ENCODE results near the gene MAP3K6.
"Not testable (repeated sequence)": the region's sequence is repeated elsewhere in the genome, so short reads cannot be mapped to it uniquely, and the experiment has no call there.

Gene MAP3K6

GRCh38 chr1:27366411-27367159 lies at the start of gene MAP3K6:
TSS of gene MAP3K6 (minus strand) at chr1:27366961. CDS start at chr1:27366597, 364 bp downstream.
- peak; percentile 87 for DNase-seq (ENCODE audit: low spot score)

GRCh38 chr1:27414091-27414490 lies 47.3 kb upstream of the MAP3K6 start:
- no peak for DNase-seq (ENCODE audit: low spot score)

GRCh38 chr1:27413004-27413403 lies 46.2 kb upstream of the MAP3K6 start:
- no peak for DNase-seq (ENCODE audit: low spot score)

GRCh38 chr1:27412502-27412901 lies 45.7 kb upstream of the MAP3K6 start:
- no peak for DNase-seq (ENCODE audit: low spot score)

- no peak for DNase-seq (ENCODE audit: low spot score)
These were observed 43.9 kb upstream of the MAP3K6 start for GRCh38 chr1:27410709-27411108.

- DNase-seq (ENCODE audit: low spot score) = no peak
These were observed 42.9 kb upstream of the MAP3K6 start for GRCh38 chr1:27409669-27410068.

- no peak for DNase-seq (ENCODE audit: low spot score)
These were observed 41.4 kb upstream of the MAP3K6 start for GRCh38 chr1:27408151-27408550.

GRCh38 chr1:27406791-27407190 lies 40.0 kb upstream of the MAP3K6 start:
- not testable (repeated sequence) for DNase-seq (ENCODE audit: low spot score)

- no peak for DNase-seq (ENCODE audit: low spot score)
These were observed 39.6 kb upstream of the MAP3K6 start for GRCh38 chr1:27406362-27406680.

- DNase-seq (ENCODE audit: low spot score) = peak; percentile 59
These were observed 39.0 kb upstream of the MAP3K6 start for GRCh38 chr1:27405598-27406361.

- peak; percentile 70 for DNase-seq (ENCODE audit: low spot score)
These were observed 38.3 kb upstream of the MAP3K6 start for GRCh38 chr1:27405074-27405473.

GRCh38 chr1:27403931-27404330 lies 37.2 kb upstream of the MAP3K6 start:
- no peak for DNase-seq (ENCODE audit: low spot score)

GRCh38 chr1:27403065-27403726 lies 36.4 kb upstream of the MAP3K6 start:
- DNase-seq (ENCODE audit: low spot score) = peak; percentile 58

GRCh38 chr1:27402349-27402754 lies 35.6 kb upstream of the MAP3K6 start:
- peak; percentile 59 for DNase-seq (ENCODE audit: low spot score)

- DNase-seq (ENCODE audit: low spot score) = no peak
These were observed 34.2 kb upstream of the MAP3K6 start for GRCh38 chr1:27400963-27401341.

- DNase-seq (ENCODE audit: low spot score) = no peak
These were observed 33.6 kb upstream of the MAP3K6 start for GRCh38 chr1:27400082-27400962.

- DNase-seq (ENCODE audit: low spot score) = no peak
These were observed 32.7 kb upstream of the MAP3K6 start for GRCh38 chr1:27399251-27400025.

- no peak for DNase-seq (ENCODE audit: low spot score)
These were observed 31.8 kb upstream of the MAP3K6 start for GRCh38 chr1:27398405-27399149.

GRCh38 chr1:27397749-27398148 lies 31.0 kb upstream of the MAP3K6 start:
- DNase-seq (ENCODE audit: low spot score) = no peak

GRCh38 chr1:27397110-27397509 lies 30.3 kb upstream of the MAP3K6 start:
- no peak for DNase-seq (ENCODE audit: low spot score)

All from ecto neural progenitor cell (in vitro differentiated cells).